RPMI8226 (cell line): Measurements from ENCODE around the gene GLIS1.

Source experiments
- DNase-seq: peaks from one replicate; pipeline ENCODE4 v3.0.0-alpha.2; 2015

GLIS1 gene

GRCh38 chr1:53690411-53690810, 48.6 kb downstream of the GLIS1 start:
- no peak for DNase-seq

- DNase-seq = no peak
These were observed 49.1 kb downstream of the GLIS1 start for GRCh38 chr1:53689736-53690326.

- DNase-seq = no peak
These were observed 49.7 kb downstream of the GLIS1 start for GRCh38 chr1:53689223-53689622.

GRCh38 chr1:53688381-53689102, 50.4 kb downstream of the GLIS1 start:
- peak; percentile 68 for DNase-seq

DNA sequence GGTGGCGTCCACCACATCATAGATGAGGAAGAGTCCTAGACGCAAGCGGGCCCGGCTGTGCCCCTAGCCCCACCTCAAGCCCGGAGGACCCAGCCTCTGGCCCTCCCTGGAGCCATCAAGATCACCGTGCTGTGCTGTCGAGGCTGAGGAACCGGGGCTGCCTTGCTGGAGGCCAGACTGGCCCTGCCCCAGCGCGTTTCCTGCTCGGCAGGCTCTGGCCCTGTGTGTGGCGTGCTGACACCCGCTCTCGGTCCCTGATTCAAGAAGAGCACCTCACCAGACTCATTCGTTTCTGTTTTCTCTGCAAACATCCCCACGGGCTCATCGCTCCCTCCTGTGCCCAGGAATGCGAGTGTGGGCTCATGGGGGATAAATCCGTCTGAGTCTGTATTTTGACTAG, 51.1 kb downstream of the GLIS1 start:
- DNase-seq = no peak

DNA sequence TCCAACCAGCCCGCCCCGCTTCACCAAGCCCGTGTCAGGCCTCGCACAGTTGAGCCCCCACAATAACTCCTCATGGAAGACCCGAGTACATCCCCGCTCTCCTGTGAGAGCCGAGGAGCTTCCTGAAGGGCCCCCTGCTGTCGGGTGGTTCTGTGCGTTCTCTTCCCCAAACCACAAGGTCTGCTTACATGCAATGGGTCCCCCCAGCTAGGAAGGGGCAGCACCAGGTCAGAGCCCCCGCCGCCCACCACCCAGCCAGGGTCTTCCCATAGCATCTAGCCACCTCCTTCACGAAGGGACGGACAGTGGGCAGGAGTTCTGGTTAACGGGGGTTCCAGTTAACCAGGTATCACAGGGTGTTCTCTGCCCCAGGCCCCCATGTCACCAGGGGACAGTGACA, 51.5 kb downstream of the GLIS1 start:
- DNase-seq = no peak

DNA sequence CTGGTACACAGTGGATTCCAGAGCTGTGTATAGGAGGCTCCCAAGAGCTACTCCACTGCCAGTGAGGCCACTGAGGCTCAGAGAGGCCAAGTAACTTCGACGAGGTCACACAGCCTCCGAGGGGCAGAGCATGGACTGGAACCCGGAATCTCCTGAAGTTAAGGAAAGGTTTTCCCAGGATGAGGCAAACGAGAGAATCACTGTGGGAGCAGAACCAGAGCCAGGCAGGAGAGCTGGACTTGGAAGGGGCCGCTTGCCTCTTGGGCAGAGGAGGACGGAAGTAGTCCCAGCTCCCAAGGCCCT, 52.0 kb downstream of the GLIS1 start:
- no peak for DNase-seq

DNA sequence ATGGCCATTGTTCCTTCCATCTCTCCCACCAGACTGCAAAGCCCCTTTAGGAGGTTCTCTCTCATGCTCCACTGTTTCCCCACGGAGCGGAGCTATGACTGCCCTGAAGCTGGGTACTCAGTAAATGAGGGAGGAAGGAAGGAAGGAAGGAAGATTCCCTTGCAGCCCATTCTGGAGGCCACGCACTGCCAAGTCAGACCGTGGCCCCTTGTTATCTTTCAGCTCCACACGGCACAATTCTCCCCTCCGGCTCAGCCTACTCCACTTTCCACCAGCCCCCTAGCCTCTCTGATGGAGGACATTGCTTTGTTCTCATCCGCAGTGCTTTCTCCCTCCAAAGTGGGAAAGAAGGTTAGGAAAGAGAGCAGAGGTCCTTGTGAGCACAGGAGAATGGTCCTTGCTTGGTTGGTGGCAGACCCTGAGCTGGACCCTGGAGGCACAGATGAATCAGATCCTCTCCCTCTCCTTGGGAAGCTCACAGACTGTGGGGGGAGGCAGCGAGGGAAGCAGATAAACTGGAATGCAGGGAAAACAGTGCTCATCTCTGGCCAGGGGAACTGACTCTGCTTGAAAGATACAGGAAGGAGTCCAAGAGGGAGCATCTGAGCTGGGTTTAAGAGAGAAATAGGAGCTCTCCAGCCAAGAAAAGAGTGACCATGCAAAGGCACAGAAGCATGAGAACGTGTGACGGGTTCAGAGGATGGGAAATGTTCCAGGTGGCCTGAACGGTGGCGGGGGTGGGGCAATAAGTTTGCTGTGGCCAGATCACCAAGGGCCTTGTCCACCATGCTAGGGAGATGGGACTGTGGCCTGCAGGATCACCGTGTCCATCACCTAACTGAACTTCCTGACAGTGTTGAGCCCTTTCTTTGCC, 52.6 kb downstream of the GLIS1 start:
- DNase-seq = no peak

DNA sequence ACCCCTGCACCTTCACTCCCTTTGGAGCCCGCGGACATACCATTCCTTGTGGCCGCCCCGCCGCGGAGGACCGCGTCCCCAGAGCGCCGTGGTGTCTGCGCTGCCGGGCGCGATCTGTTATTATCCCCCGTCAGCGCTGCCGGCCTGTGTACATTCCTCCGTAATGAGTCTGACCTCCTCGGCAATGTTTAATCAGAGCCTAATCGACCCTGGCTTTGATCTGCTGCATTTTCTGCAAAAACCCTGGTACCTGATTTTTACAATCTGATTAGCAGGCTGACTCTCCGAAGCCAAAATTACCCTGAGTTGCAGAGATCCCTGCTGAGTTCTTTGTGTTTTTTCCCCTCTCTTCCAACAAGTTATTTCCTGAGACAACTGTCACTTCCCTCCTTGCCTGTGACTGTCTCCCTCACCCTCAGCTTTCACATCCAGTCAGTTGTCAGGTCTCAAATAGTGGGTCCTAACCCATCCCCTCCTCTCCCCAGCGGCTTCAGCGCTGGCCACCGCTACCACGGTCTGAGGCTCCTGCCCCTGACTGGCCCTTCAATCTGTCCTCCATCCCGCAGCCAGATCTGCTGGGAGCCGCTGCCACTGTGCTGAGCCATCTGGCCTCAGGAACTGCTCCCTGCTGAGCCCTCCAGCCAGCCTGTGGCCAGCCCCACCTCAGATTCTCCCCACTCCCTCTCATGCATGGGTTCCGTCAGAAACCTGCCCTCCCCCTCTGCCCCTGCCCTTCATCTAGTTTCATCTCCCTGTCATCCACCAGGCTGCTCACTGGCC, 53.5 kb downstream of the GLIS1 start:
- DNase-seq = no peak

DNA sequence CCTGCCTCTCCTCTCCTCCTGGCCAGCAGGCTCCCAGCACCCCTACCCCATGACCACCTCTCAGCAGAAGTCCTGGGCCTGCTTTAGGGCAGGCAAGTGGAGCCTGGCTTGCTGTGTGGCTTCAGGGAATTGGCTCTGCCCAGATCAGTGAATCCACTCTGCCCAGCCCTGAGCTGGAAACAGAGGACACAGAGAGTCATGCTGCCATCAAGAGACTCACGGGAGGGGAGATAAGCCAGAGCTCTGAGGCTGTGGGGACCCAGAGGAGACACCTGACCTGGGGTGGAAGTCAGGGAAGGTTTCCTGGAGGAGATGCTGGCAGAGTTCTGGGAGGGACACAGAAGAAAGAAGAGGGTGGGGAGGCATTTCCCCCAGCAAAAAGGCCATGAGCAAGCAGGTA, 54.2 kb downstream of the GLIS1 start:
- DNase-seq = no peak

DNA sequence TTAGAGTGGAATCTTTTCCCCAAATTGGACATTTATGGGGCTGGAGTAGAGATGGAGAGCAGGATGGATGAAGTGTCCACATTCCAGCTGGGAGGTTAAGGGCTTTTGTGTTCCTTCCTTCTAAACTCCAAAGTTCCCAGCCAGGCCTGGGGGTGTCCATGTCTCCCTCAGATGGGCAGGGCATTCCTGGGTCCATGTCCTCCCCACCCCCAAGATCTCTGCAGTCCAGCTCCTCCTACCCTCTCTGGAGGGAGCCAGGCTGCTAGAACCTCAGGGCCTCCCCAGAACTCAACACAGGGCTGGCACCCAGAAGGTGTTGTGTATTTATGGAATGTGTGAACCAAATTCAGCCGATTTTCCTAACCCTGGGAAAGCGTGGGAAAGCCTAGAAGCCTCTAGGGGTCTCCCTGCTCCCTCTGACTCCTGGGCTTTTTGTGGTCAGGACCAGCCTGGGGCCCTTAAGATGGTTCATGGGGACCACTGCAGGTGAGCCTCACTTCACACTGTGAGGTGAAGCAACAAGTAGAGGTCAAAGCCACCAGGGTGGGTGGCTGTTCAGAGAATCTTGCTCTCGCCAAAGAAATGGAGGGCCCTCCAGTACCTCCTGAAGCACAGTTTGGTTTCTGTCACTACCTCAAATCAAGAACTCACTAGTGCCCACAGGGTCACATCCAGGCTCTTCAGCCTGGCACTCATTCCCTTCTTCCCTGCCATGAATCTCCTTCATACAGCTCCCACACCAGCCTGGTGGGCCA, 54.8 kb downstream of the GLIS1 start:
- no peak for DNase-seq

GRCh38 chr1:53682881-53683280, 56.1 kb downstream of the GLIS1 start:
- DNase-seq = no peak

DNA sequence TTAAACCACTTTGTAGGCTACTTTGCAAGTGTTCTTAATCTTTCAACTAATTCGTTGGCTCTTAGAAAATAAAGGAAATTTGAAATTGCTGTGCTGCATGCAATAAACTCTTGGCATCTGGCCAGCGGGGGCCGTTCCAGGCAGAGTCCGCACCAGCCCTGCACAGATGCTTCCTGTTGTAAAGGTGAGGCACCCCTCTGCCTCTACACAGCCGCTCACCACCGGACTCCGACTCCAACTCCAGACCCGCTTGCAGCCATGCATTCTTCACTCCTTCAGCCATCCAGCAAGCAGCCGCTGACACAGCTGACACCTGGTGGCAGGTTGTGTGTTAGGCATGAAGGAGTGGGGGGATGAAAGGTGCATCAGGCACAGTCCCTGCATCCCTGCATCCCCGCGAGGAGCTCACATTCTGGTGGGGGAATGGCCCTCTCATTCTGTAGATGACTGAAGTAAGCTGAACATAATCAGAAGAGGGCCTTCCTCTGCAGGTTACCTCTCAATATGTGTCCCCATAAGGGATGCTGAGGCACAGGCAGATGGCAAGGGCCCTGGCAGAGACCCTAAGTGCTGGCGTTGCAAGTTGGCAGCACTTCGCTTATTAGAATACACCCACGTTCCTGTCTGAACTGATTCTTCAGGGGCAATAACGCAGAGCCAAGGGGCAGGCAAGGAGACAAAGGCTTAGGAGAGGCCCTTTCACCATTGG, 56.8 kb downstream of the GLIS1 start:
- peak; percentile 91 for DNase-seq

- DNase-seq = peak; percentile 69
These were observed 57.5 kb downstream of the GLIS1 start for GRCh38 chr1:53681351-53681976.

- DNase-seq = no peak
These were observed 58.1 kb downstream of the GLIS1 start for GRCh38 chr1:53680868-53681267.

- DNase-seq = no peak
These were observed 59.8 kb downstream of the GLIS1 start for GRCh38 chr1:53678938-53679825.

DNA sequence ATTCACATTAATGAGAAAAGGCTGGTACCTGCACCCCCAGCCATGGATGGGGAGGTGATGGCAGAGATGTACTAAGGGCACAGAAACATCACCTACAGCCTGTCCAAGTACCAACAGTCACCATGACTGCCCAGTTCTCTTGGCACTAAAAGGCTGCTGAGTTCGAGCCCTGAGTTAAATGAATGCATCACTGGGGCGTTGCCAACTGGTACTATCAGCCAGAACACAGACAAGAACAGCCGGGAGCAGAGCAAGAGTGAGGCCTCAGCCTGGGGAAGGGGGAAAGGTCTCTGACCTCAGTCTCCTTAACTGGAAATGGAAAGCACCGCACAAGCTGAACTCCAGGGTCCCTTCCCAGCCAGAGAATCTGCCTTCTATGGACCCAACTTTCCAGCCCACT, 60.5 kb downstream of the GLIS1 start:
- DNase-seq = no peak

GRCh38 chr1:53678046-53678445, 60.9 kb downstream of the GLIS1 start:
- DNase-seq = no peak

DNA sequence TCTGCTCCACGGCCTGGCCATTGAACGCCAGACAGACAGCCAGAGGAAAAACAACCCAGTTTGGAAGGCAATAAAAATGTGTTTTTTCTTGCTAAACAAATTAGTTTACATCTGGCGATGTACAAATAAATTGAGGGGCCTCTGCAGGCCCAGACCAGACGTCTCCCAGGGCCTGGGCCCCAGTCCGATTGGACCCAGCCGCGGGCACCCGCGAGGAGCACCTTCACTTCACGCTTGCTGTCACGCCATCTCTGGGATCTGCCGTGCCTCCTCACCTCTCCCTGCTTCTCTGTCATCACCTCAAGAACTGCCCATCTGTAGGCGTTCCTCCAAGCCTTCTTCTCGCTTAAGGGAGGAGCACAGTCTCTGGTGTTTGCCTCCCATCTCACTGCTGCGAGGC, 61.5 kb downstream of the GLIS1 start:
- no peak for DNase-seq

GRCh38 chr1:53672785-53673184, 66.2 kb downstream of the GLIS1 start:
- DNase-seq = no peak
